Measurements from ENCODE around the gene PCBP3. TPM values are rescaled to one million over a fixed set of nuclear protein-coding genes. Genes with fewer than 3 reads are reported as not detected.

PCBP3 gene
- total RNA-seq, 1 donor from 2014 or later, result 5.0 TPM

DNA sequence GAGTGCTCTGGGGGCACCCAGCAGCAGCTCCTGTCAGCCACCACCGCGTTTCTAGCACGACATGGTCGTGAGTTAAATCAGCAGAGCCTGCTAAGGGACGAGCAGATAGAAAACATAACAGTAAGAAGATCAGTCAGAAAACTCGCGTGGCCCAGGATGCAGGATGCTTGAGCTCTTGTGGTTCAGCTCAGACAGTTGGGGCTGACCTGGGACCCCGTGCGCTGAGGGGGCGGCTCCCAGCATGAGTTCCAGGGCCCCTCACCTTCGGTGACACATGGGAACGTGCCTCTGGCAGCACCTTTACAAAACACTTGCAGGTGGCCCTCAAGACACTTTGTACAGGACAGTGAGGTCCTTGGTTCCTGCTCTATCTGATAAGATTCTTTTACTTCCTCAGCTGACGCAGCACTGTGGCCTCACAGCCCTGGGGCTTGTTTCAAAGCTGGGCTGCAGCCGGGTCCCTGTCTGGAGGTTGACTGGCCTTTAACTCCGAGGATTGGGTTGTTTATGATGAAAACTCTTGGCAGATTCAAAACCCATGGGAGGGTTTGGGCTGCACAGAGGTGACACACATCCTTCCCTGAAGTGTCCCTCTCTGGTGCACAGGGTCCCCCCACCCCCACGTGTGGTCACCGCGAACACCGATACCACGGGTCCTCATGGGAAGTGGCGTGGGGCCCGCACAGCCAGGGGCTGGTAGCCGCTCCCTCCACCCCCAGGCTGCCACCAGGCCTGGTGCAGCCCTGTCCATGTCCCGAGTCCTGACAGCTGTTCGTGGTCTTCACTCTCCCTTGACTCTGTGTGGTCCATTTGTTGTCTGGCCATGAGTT lies 272.7 kb downstream of the PCBP3 start:
- H3K4me3 Mint-ChIP-seq, result no peak overlapping the region
- TF ChIP-seq CTCF (IDR thresholded peaks at IDR 0.05; ENCODE audit: unreplicated experiment), result no peak
- H3K9me3 Mint-ChIP-seq, result no peaks in the 10 kb centered on the region
- H3K27ac Mint-ChIP-seq, result no peak overlapping the region
- no peak for DNase-seq (ENCODE audit: low spot score in 2 of 2, unreplicated experiment in 2 of 2)
- H3K36me3 Mint-ChIP-seq, result no peaks in the 10 kb centered on the region
- H3K4me1 Mint-ChIP-seq, result no peaks in the 10 kb centered on the region
- no peaks in the 10 kb centered on the region for H3K27me3 Mint-ChIP-seq (ENCODE audit: low read depth)

DNA sequence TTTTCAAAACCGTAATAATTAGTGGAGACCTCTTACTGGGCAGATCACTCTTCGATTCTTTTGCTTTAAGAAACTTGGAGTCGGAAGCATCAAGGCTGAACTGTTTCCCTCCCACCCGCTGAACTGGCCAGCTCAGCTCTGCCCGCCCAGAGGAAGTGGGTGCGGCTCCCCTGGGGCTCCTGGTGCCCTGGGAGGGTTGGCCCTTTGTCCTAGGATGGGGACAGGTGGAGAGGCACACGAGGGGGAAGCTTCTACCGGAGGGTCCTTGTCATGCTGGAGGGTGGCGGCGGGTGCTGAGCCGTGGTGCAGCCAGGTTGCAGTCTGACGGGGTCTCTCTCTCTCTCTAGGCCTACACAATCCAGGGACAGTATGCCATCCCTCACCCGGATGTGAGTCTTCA lies 273.7 kb downstream of the PCBP3 start:
- TF ChIP-seq CTCF (IDR thresholded peaks at IDR 0.05; ENCODE audit: unreplicated experiment), result no peak
- no peaks in the 10 kb centered on the region for H3K36me3 Mint-ChIP-seq
- H3K27me3 Mint-ChIP-seq (ENCODE audit: low read depth), result no peaks in the 10 kb centered on the region

GRCh38 chr21:45918011-45918410 lies 274.5 kb downstream of the PCBP3 start:
- H3K9me3 Mint-ChIP-seq, result no peaks in the 10 kb centered on the region
- H3K4me3 Mint-ChIP-seq, result no peak overlapping the region
- no peaks in the 10 kb centered on the region for H3K27me3 Mint-ChIP-seq (ENCODE audit: low read depth)
- TF ChIP-seq CTCF (IDR thresholded peaks at IDR 0.05; ENCODE audit: unreplicated experiment), result no peak
- no peak for DNase-seq (ENCODE audit: low spot score in 2 of 2, unreplicated experiment in 2 of 2)
- no peaks in the 10 kb centered on the region for H3K36me3 Mint-ChIP-seq
- H3K4me1 Mint-ChIP-seq, result peaks cover under 1% of the 10 kb centered on the region
- no peak overlapping the region for H3K27ac Mint-ChIP-seq

More for the DNA sequence above, 273.7 kb downstream of the PCBP3 start:
- Mint-ChIP-seq H3K27ac (no peak overlapping the region), H3K4me1 (no peaks in the 10 kb centered on the region), H3K4me3 (no peak overlapping the region), H3K9me3 (no peaks in the 10 kb centered on the region)
- DNase-seq (ENCODE audit: low spot score in 2 of 2, unreplicated experiment in 2 of 2), result no peak

GRCh38 chr21:45918835-45919447 lies 275.4 kb downstream of the PCBP3 start:
- no peaks in the 10 kb centered on the region for H3K27me3 Mint-ChIP-seq (ENCODE audit: low read depth)
- no peak for TF ChIP-seq CTCF (IDR thresholded peaks at IDR 0.05; ENCODE audit: unreplicated experiment)
- H3K36me3 Mint-ChIP-seq, result no peaks in the 10 kb centered on the region

DNA sequence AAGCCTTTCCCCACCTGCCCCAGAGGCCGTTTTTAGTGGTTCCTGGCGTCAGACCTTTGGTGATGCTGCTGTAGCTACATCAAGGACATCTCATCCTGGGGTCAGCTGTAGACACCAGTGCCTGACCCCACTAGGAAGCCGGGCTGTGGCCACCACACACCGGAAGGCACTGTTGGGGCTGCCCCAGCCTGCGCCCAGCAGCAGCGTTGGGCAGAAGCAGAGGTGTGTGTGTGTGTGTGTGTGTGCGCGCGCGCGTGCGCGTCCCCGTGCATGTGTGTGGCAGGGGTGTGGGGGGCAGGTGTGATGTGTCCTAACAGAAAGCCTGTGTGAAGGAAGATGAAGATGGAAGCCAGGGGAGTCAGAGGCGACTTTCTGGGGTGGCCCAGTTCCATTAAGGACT lies 276.1 kb downstream of the PCBP3 start:
- no peak for TF ChIP-seq CTCF (IDR thresholded peaks at IDR 0.05; ENCODE audit: unreplicated experiment)
- H3K4me3 Mint-ChIP-seq, result no peak overlapping the region
- DNase-seq (ENCODE audit: low spot score in 2 of 2, unreplicated experiment in 2 of 2), result no peak
- no peak overlapping the region for H3K27ac Mint-ChIP-seq
- H3K27me3 Mint-ChIP-seq (ENCODE audit: low read depth), result no peaks in the 10 kb centered on the region
- H3K4me1 Mint-ChIP-seq, result peaks cover 1% of the 10 kb centered on the region
- H3K36me3 Mint-ChIP-seq, result no peaks in the 10 kb centered on the region
- no peaks in the 10 kb centered on the region for H3K9me3 Mint-ChIP-seq

More at GRCh38 chr21:45918835-45919447, 275.4 kb downstream of the PCBP3 start:
- no peak for DNase-seq (ENCODE audit: low spot score in 2 of 2, unreplicated experiment in 2 of 2)
- peaks cover 1% of the 10 kb centered on the region for H3K4me1 Mint-ChIP-seq
- no peak overlapping the region for H3K4me3 Mint-ChIP-seq
- no peaks in the 10 kb centered on the region for H3K9me3 Mint-ChIP-seq
- no peak overlapping the region for H3K27ac Mint-ChIP-seq

Measured in mesothelial cell of epicardium (in vitro differentiated cells).